IMR-90 (cell line): ENCODE results near the gene LHPP. TPM values are rescaled to one million over a fixed set of nuclear protein-coding genes. Genes with fewer than 3 reads are reported as not detected.

Source experiments
- ATAC-seq: fragments of 200-7000 bp; cut with Tn5 transposase; 2 replicates; pipeline ENCODE4 v1.9.1; 2020; ENCODE audit warnings: low read depth, mild to moderate bottlenecking, moderate library complexity
- BruUV-seq: library from RNA; stranded (reverse); fragments of 400-500 nt; replicated peaks from 2 replicates; lab custom pipeline; 2021; lab: Mats Ljungman, UMichigan
- CTCF ChIA-PET: fragments of 300-600 bp; formaldehyde crosslinking; extraction: SDS; loops from one replicate; lab custom pipeline; 2021; ENCODE audit warnings: antibody characterized with exemption; lab: Yijun Ruan, JAX
- POLR2A ChIA-PET: fragments of 300-600 bp; sonication (Branson Sonifier 250); formaldehyde crosslinking; loops from one replicate; lab custom pipeline; 2022; ENCODE audit warnings: antibody characterized with exemption; ENCODE audit not compliant: unreplicated experiment; lab: Charles Lee
- DNase-seq: peaks from one replicate; pipeline ENCODE4 v3.0.0; 2013
- H2AFZ ChIP-seq: replicated peaks from 2 replicates; pipeline ENCODE3; 2013; ENCODE audit warnings: low read length, mild to moderate bottlenecking; ENCODE audit not compliant: poor library complexity
- H2AK5ac ChIP-seq: 2 replicates; pipeline ENCODE4 v1.6.1; 2013; ENCODE audit warnings: low read depth, low read length, inconsistent platforms
- H2AK9ac ChIP-seq: replicated peaks from 2 replicates; pipeline ENCODE3; 2013; ENCODE audit warnings: mild to moderate bottlenecking, low read depth, low read length, moderate library complexity; ENCODE audit not compliant: poor library complexity
- H2BK120ac ChIP-seq: 2 replicates; pipeline ENCODE4 v1.6.1; 2013; ENCODE audit warnings: low read depth, low read length, inconsistent platforms
- H2BK15ac ChIP-seq: 3 replicates; pipeline ENCODE4 v1.6.1; 2013; ENCODE audit warnings: low read depth, low read length, inconsistent platforms
- H2BK20ac ChIP-seq: 2 replicates; pipeline ENCODE4 v1.6.1; 2013; ENCODE audit warnings: low read depth, mild to moderate bottlenecking, inconsistent platforms, low read length, moderate library complexity
- H2BK5ac ChIP-seq: 2 replicates; pipeline ENCODE4 v1.6.1; 2013; ENCODE audit warnings: mild to moderate bottlenecking, low read depth, low read length, inconsistent platforms; ENCODE audit not compliant: poor library complexity, severe bottlenecking
- H3K14ac ChIP-seq: replicated peaks from 2 replicates; pipeline ENCODE4 v1.6.1; 2013; ENCODE audit warnings: low read depth, low read length, inconsistent platforms
- H3K18ac ChIP-seq: 2 replicates; pipeline ENCODE4 v1.6.1; 2013; ENCODE audit warnings: low read depth, low read length, control low read depth
- H3K23ac ChIP-seq: 2 replicates; pipeline ENCODE4 v1.6.1; 2013; ENCODE audit warnings: low read depth, low read length, inconsistent platforms
- H3K27ac ChIP-seq: 2 replicates; pipeline ENCODE4 v1.5.1; 2013; ENCODE audit warnings: mild to moderate bottlenecking, control low read depth, low read length; ENCODE audit not compliant: insufficient read depth
- H3K27me3 ChIP-seq: 2 replicates; pipeline ENCODE4 v1.6.1; 2013; ENCODE audit warnings: low read length; ENCODE audit not compliant: control insufficient read depth, insufficient read depth
- H3K36me3 ChIP-seq: 2 replicates; pipeline ENCODE4 v1.6.1; 2013; ENCODE audit warnings: low read length, mixed read lengths; ENCODE audit not compliant: control insufficient read depth, insufficient read depth
- H3K4ac ChIP-seq: 2 replicates; pipeline ENCODE4 v1.6.1; 2013; ENCODE audit warnings: low read depth, low read length, inconsistent platforms
- H3K4me1 ChIP-seq: 2 replicates; pipeline ENCODE4 v1.6.1; 2013; ENCODE audit warnings: low read length, mixed read lengths; ENCODE audit not compliant: control insufficient read depth, insufficient read depth
- H3K4me2 ChIP-seq: 2 replicates; pipeline ENCODE4 v1.6.1; 2013; ENCODE audit warnings: low read depth, mild to moderate bottlenecking, control low read depth, low read length, moderate library complexity
- H3K4me3 ChIP-seq: 2 replicates; pipeline ENCODE4 v1.5.1; 2013; ENCODE audit warnings: low read depth, mild to moderate bottlenecking, control low read depth, low read length, moderate library complexity; ENCODE audit not compliant: insufficient read depth
- H3K56ac ChIP-seq: 2 replicates; pipeline ENCODE4 v1.6.1; 2013; ENCODE audit warnings: low read length, inconsistent platforms; ENCODE audit not compliant: insufficient read depth; ENCODE audit errors: extremely low read depth
- H3K79me1 ChIP-seq, 2 experiments: 2 replicates each; pipeline ENCODE4 v1.6.1; 2013; ENCODE audit warnings: low read length in 2 of 2, inconsistent platforms in 1 of 2, low read depth in 1 of 2
- H3K9ac ChIP-seq: 2 replicates; pipeline ENCODE4 v1.6.1; 2013; ENCODE audit warnings: low read depth, low read length, control low read depth
- H3K9me1 ChIP-seq: 2 replicates; pipeline ENCODE4 v1.6.1; 2013; ENCODE audit warnings: low read length, inconsistent platforms; ENCODE audit not compliant: insufficient read depth
- H3K9me3 ChIP-seq: 2 replicates; pipeline ENCODE4 v1.6.1; 2013; ENCODE audit warnings: low read length; ENCODE audit not compliant: control insufficient read depth, insufficient read depth
- H4K20me1 ChIP-seq: 2 replicates; pipeline ENCODE4 v1.6.1; 2013; ENCODE audit warnings: low read length, inconsistent platforms; ENCODE audit not compliant: insufficient read depth
- H4K5ac ChIP-seq: 2 replicates; pipeline ENCODE4 v1.6.1; 2013; ENCODE audit warnings: mild to moderate bottlenecking, low read depth, low read length, control low read depth
- H4K8ac ChIP-seq, 2 experiments: 2 replicates each; pipeline ENCODE4 v1.6.1; 2013; ENCODE audit warnings: low read depth in 2 of 2, low read length in 2 of 2, control low read depth in 1 of 2, inconsistent platforms in 1 of 2
- H4K91ac ChIP-seq: 2 replicates; pipeline ENCODE4 v1.6.1; 2013; ENCODE audit warnings: low read depth, low read length, inconsistent platforms; ENCODE audit not compliant: insufficient read depth
- BHLHE40 ChIP-seq: fragments of 150-350 bp; IDR thresholded peaks from 2 replicates; pipeline ENCODE4 v1.6.1; 2016; ENCODE audit warnings: mild to moderate bottlenecking, low read depth, low read length
- CEBPB ChIP-seq: IDR thresholded peaks from 2 replicates; pipeline ENCODE4 v1.6.1; 2012; ENCODE audit warnings: low read depth, low read length, improper control_type of control experiment
- CHD1 ChIP-seq: IDR thresholded peaks from 2 replicates; pipeline ENCODE4 v1.6.1; 2012; ENCODE audit warnings: low read depth, low read length, improper control_type of control experiment
- FOS ChIP-seq: fragments of 150-350 bp; IDR thresholded peaks from 2 replicates; pipeline ENCODE4 v1.6.1; 2016; ENCODE audit warnings: low read depth, low read length
- MAFK ChIP-seq: IDR thresholded peaks from 2 replicates; pipeline ENCODE4 v1.6.1; 2012; ENCODE audit warnings: low read depth, low read length, improper control_type of control experiment
- MAZ ChIP-seq: IDR thresholded peaks from 2 replicates; pipeline ENCODE4 v1.6.1; 2012; ENCODE audit warnings: low read depth, mild to moderate bottlenecking, low read length, improper control_type of control experiment, moderate library complexity, borderline replicate concordance
- MXI1 ChIP-seq: IDR thresholded peaks from 2 replicates; pipeline ENCODE4 v1.6.1; 2012; ENCODE audit warnings: low read depth, mild to moderate bottlenecking, low read length, moderate library complexity, borderline replicate concordance
- NFE2L2 ChIP-seq: fragments of 150-350 bp; IDR thresholded peaks from 2 replicates; pipeline ENCODE4 v1.6.1; 2016; ENCODE audit warnings: low read depth, mild to moderate bottlenecking, low read length
- POLR2A ChIP-seq: IDR thresholded peaks from 2 replicates; pipeline ENCODE4 v1.6.1; 2012; ENCODE audit warnings: mild to moderate bottlenecking, low read depth, low read length
- RAD21 ChIP-seq: IDR thresholded peaks from 2 replicates; pipeline ENCODE4 v1.6.1; 2012; ENCODE audit warnings: low read length, improper control_type of control experiment
- RCOR1 ChIP-seq: IDR thresholded peaks from 2 replicates; pipeline ENCODE4 v1.6.1; 2012; ENCODE audit warnings: mild to moderate bottlenecking, low read length, improper control_type of control experiment; ENCODE audit not compliant: insufficient replicate concordance
- RFX5 ChIP-seq: IDR thresholded peaks from 2 replicates; pipeline ENCODE4 v1.8.0; 2012; ENCODE audit warnings: low read depth, mild to moderate bottlenecking, low read length, moderate library complexity
- SMC3 ChIP-seq: fragments of 150-350 bp; IDR thresholded peaks from 2 replicates; pipeline ENCODE4 v1.6.1; 2016; ENCODE audit warnings: low read depth, mild to moderate bottlenecking, antibody characterized with exemption, low read length, moderate library complexity
- WGBS, 2 experiments: methylation state at CpG; one replicate each; pipeline versions ENCODE4 v1.1.5 to v1.1.7; 2013; ENCODE audit warnings: missing lambda C conversion rate in 2 of 2; ENCODE audit not compliant: insufficient read length in 1 of 2; ENCODE audit errors: extremely low coverage in 2 of 2; 5-methylcytosine and 5-hydroxymethylcytosine counted together
- dilution Hi-C: fragments of 300-500 bp; cut with HindIII; formaldehyde crosslinking; loops from one replicate; pipeline ENCODE4 v1.14.3; 2018; ENCODE audit warnings: low sequenced_read_pairs; ENCODE audit not compliant: unreplicated experiment
- in situ Hi-C: fragments of 300-500 bp; cut with MboI; formaldehyde crosslinking; loops from 3 replicates; pipeline ENCODE4 v1.14.3; 2019; ENCODE audit warnings: low sequenced_read_pairs, inconsistent platforms, mixed read lengths
- intact Hi-C: fragments of 100-400 bp; cut with micrococcal nuclease; formaldehyde crosslinking; loops from 2 replicates; pipeline ENCODE4 v1.10.0; 2022
- polyA plus RNA-seq, 3 experiments: library from polyadenylated mRNA; depleted of rRNA; stranded (reverse); fragments of >200 nt; gene quantifications; 2 replicates each; pipeline ENCODE4 v1.2.3, GENCODE V29; 2012; ENCODE audit warnings: low replicate concordance in 1 of 3
- total RNA-seq: library from RNA; depleted of rRNA; stranded (reverse); fragments of >200 nt; gene quantifications from 2 replicates; pipeline ENCODE4 v1.2.3, GENCODE V29; 2012
- TF ChIP-seq, protein P1 (sequence below): fragments of 150-350 bp; IDR thresholded peaks from 2 replicates; pipeline ENCODE4 v1.6.1; 2017; ENCODE audit warnings: mild to moderate bottlenecking, antibody characterized with exemption, low read length, low read depth
- TF ChIP-seq, protein P2 (sequence below): fragments of 150-350 bp; IDR thresholded peaks from 2 replicates; pipeline ENCODE4 v1.6.1; 2016; ENCODE audit warnings: low read depth, mild to moderate bottlenecking, low read length, moderate library complexity, borderline replicate concordance
- TF ChIP-seq, protein P3 (sequence below): conservative IDR thresholded peaks from 2 replicates; pipeline ENCODE4 v1.5.1; 2012; ENCODE audit warnings: mild to moderate bottlenecking, low read depth, low read length, improper control_type of control experiment

Gene LHPP
- total and polyA plus RNA-seq, 2 of the 4 experiments (the other 2 are of a cell fraction): 2.7 to 8.3 TPM

DNA sequence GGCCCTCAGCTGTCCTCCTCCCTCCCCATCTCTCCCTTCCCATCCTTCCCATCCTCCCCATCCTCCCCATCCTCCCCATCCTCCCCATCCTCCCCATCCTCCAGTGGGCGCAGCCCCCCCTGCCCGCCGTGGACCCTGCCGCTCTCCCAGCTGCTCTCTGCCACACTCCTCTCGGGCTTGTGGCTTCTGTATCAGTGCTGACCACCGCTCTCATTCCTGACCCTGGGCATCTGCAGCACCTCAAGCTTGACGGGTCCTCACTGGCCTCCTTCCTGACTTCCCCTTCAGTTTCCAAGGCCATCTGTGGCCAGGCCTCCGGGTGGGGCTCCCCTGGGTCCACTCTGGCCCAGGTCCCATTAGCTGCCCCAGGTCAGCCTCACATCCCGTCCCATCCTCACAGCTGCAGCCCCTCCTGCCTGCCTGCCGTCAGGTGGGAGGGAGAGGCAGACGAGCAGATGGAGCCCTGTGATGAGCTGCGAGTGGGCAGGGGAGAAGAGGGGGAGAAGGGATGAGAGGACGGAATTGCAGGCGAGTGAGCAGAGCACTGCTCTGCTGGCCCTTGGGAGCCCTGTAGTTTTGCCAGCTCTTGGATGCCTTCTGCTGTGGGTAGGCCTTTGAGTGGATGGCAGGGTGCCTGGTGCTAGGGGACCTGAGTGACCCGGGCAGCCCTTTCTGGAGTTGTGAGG lies 35.7 kb downstream of the LHPP start:
- intact Hi-C loops: no loop called here
- H3K4me3 ChIP-seq: no peak overlapping the region

More for the DNA sequence above, 35.7 kb downstream of the LHPP start:
- in situ Hi-C loops (no loop called here), dilution Hi-C loops (no loop called here)
- ChIA-PET CTCF (no interaction called here), POLR2A (no interaction called here)
- Histone ChIP-seq H3K4ac (no peak overlapping the region), H4K8ac (no peak overlapping the region), H2AK9ac (no peak overlapping the region), H2BK120ac (no peak overlapping the region), H2BK20ac (no peak overlapping the region), H2AFZ (no peak overlapping the region), H2BK15ac (no peak overlapping the region), H3K14ac (no peak overlapping the region), H3K9me3 (0 out of 2 replicates have a peak, but pooled peaks cover 2% of the 10 kb centered on the region), H3K36me3 (no peaks in the 10 kb centered on the region), H3K9ac (no peak overlapping the region), H3K9me1 (no peaks in the 10 kb centered on the region), H3K27me3 (no peaks in the 10 kb centered on the region), H4K91ac (no peak overlapping the region), H2AK5ac (no peak overlapping the region), H2BK5ac (no peak overlapping the region), H3K56ac (no peak overlapping the region), H4K5ac (no peak overlapping the region), H3K27ac (no peak overlapping the region), H4K20me1 (no peaks in the 10 kb centered on the region), H3K18ac (no peak overlapping the region), H3K4me1 (no peaks in the 10 kb centered on the region), H3K23ac (no peak overlapping the region), H3K79me1 (no peaks in the 10 kb centered on the region), H3K4me2 (no peak overlapping the region)
- no TSS peak for BruUV-seq
- DNase-seq: no peak
- WGBS, 2 experiments: 82% methylated on average over 6 of the region's 15 CpGs; no CpG with 5 or more reads in 1 of the 2 experiments
- TF ChIP-seq, protein P1, sequence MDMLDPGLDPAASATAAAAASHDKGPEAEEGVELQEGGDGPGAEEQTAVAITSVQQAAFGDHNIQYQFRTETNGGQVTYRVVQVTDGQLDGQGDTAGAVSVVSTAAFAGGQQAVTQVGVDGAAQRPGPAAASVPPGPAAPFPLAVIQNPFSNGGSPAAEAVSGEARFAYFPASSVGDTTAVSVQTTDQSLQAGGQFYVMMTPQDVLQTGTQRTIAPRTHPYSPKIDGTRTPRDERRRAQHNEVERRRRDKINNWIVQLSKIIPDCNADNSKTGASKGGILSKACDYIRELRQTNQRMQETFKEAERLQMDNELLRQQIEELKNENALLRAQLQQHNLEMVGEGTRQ: no peak
- TF ChIP-seq, protein P2, sequence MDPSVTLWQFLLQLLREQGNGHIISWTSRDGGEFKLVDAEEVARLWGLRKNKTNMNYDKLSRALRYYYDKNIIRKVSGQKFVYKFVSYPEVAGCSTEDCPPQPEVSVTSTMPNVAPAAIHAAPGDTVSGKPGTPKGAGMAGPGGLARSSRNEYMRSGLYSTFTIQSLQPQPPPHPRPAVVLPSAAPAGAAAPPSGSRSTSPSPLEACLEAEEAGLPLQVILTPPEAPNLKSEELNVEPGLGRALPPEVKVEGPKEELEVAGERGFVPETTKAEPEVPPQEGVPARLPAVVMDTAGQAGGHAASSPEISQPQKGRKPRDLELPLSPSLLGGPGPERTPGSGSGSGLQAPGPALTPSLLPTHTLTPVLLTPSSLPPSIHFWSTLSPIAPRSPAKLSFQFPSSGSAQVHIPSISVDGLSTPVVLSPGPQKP: no peak
- TF ChIP-seq RAD21 (no peak), MXI1 (no peak), RFX5 (no peak), SMC3 (no peak), POLR2A (no peak), BHLHE40 (no peak), MAFK (no peak), RCOR1 (no peak), CHD1 (no peak), FOS (no peak), MAZ (no peak), NFE2L2 (no peak), CEBPB (no peak)
- TF ChIP-seq, protein P3, sequence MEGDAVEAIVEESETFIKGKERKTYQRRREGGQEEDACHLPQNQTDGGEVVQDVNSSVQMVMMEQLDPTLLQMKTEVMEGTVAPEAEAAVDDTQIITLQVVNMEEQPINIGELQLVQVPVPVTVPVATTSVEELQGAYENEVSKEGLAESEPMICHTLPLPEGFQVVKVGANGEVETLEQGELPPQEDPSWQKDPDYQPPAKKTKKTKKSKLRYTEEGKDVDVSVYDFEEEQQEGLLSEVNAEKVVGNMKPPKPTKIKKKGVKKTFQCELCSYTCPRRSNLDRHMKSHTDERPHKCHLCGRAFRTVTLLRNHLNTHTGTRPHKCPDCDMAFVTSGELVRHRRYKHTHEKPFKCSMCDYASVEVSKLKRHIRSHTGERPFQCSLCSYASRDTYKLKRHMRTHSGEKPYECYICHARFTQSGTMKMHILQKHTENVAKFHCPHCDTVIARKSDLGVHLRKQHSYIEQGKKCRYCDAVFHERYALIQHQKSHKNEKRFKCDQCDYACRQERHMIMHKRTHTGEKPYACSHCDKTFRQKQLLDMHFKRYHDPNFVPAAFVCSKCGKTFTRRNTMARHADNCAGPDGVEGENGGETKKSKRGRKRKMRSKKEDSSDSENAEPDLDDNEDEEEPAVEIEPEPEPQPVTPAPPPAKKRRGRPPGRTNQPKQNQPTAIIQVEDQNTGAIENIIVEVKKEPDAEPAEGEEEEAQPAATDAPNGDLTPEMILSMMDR: no peak
- ATAC-seq: no peak
